ENCODE data around the gene SPDYE17. TPM values are rescaled to one million over a fixed set of nuclear protein-coding genes. Genes with fewer than 3 reads are reported as not detected.
"Not testable (repeated sequence)": the region's sequence is repeated elsewhere in the genome, so short reads cannot be mapped to it uniquely, and the experiment has no call there.

Gene SPDYE17
- total and polyA plus RNA-seq, 2 of the 4 experiments (the other 2 are of a cell fraction): not detected

- in situ Hi-C loops (cut with MboI; ENCODE audit: low sequenced_read_pairs); H3K9ac ChIP-seq (ENCODE audit: low read depth, low read length); CTCF ChIA-PET; H3K4me2 ChIP-seq (ENCODE audit: low read depth, low read length); H2BK5ac ChIP-seq (ENCODE audit: low read depth, low read length, poor library complexity, severe bottlenecking); H2BK20ac ChIP-seq (ENCODE audit: low read depth, low read length); POLR2A ChIA-PET (ENCODE audit: unreplicated experiment); DNase-seq; H2AK5ac ChIP-seq (ENCODE audit: low read depth, low read length); H3K4me1 ChIP-seq (ENCODE audit: control insufficient read depth, insufficient read depth, low read length); H3K27ac ChIP-seq (ENCODE audit: insufficient read depth, low read length); H3K23ac ChIP-seq (ENCODE audit: low read depth, low read length); H2BK120ac ChIP-seq (ENCODE audit: low read depth, low read length); H4K8ac ChIP-seq (ENCODE audit: low read depth in 2 of 2, low read length in 2 of 2); H3K18ac ChIP-seq (ENCODE audit: low read depth, low read length); H2AK9ac ChIP-seq (replicated peaks; ENCODE audit: low read depth, low read length, poor library complexity); intact Hi-C loops (cut with micrococcal nuclease); H3K14ac ChIP-seq (replicated peaks; ENCODE audit: low read depth, low read length); H2AFZ ChIP-seq (replicated peaks; ENCODE audit: low read length, poor library complexity); H3K4me3 ChIP-seq (ENCODE audit: insufficient read depth, low read depth, low read length); ATAC-seq (ENCODE audit: low read depth); H3K56ac ChIP-seq (ENCODE audit: extremely low read depth, insufficient read depth, low read length); H3K27me3 ChIP-seq (ENCODE audit: control insufficient read depth, insufficient read depth, low read length); dilution Hi-C loops (cut with HindIII; ENCODE audit: low sequenced_read_pairs, unreplicated experiment); H3K36me3 ChIP-seq (ENCODE audit: control insufficient read depth, insufficient read depth, low read length); H4K91ac ChIP-seq (ENCODE audit: insufficient read depth, low read depth, low read length); H4K5ac ChIP-seq (ENCODE audit: low read depth, low read length); H3K9me3 ChIP-seq (ENCODE audit: control insufficient read depth, insufficient read depth, low read length); BruUV-seq (replicated peaks); H3K4ac ChIP-seq (ENCODE audit: low read depth, low read length); H2BK15ac ChIP-seq (ENCODE audit: low read depth, low read length); H3K9me1 ChIP-seq (ENCODE audit: insufficient read depth, low read length): not testable (repeated sequence)
- WGBS, 2 experiments (ENCODE audit: extremely low coverage in 2 of 2, insufficient read length in 1 of 2): no CpG with 5 or more reads among the region's 15 CpGs
- Histone ChIP-seq H4K20me1 (ENCODE audit: insufficient read depth, low read length) (peaks cover 10% of the 10 kb centered on the region; the same call in 1 of the 2 replicates), H3K79me1 (ENCODE audit: low read depth in 1 of 2, low read length in 2 of 2) (peaks cover 8 to 14% of the 10 kb centered on the region in 2 experiments)
Observed at GRCh38 chr7:77002104-77002503, 30.1 kb downstream of the SPDYE17 start.

GRCh38 chr7:76999474-77000107 lies 32.6 kb downstream of the SPDYE17 start:
- H3K4ac ChIP-seq (ENCODE audit: low read depth, low read length); H3K18ac ChIP-seq (ENCODE audit: low read depth, low read length); H3K4me1 ChIP-seq (ENCODE audit: control insufficient read depth, insufficient read depth, low read length); ATAC-seq (ENCODE audit: low read depth); H3K9me3 ChIP-seq (ENCODE audit: control insufficient read depth, insufficient read depth, low read length); H3K56ac ChIP-seq (ENCODE audit: extremely low read depth, insufficient read depth, low read length); H3K9ac ChIP-seq (ENCODE audit: low read depth, low read length); H3K27me3 ChIP-seq (ENCODE audit: control insufficient read depth, insufficient read depth, low read length); H2AK9ac ChIP-seq (replicated peaks; ENCODE audit: low read depth, low read length, poor library complexity); H4K8ac ChIP-seq (ENCODE audit: low read depth in 2 of 2, low read length in 2 of 2); POLR2A ChIA-PET (ENCODE audit: unreplicated experiment); H3K36me3 ChIP-seq (ENCODE audit: control insufficient read depth, insufficient read depth, low read length); H4K91ac ChIP-seq (ENCODE audit: insufficient read depth, low read depth, low read length); H2BK20ac ChIP-seq (ENCODE audit: low read depth, low read length); CTCF ChIA-PET; H4K5ac ChIP-seq (ENCODE audit: low read depth, low read length); H2AK5ac ChIP-seq (ENCODE audit: low read depth, low read length); H3K9me1 ChIP-seq (ENCODE audit: insufficient read depth, low read length); in situ Hi-C loops (cut with MboI; ENCODE audit: low sequenced_read_pairs); H2BK5ac ChIP-seq (ENCODE audit: low read depth, low read length, poor library complexity, severe bottlenecking); DNase-seq; H3K23ac ChIP-seq (ENCODE audit: low read depth, low read length); H3K14ac ChIP-seq (replicated peaks; ENCODE audit: low read depth, low read length); H2BK15ac ChIP-seq (ENCODE audit: low read depth, low read length); H3K27ac ChIP-seq (ENCODE audit: insufficient read depth, low read length); intact Hi-C loops (cut with micrococcal nuclease); H2AFZ ChIP-seq (replicated peaks; ENCODE audit: low read length, poor library complexity); BruUV-seq (replicated peaks); H3K4me2 ChIP-seq (ENCODE audit: low read depth, low read length); H3K4me3 ChIP-seq (ENCODE audit: insufficient read depth, low read depth, low read length); dilution Hi-C loops (cut with HindIII; ENCODE audit: low sequenced_read_pairs, unreplicated experiment); H2BK120ac ChIP-seq (ENCODE audit: low read depth, low read length): not testable (repeated sequence)
- WGBS, 2 experiments (ENCODE audit: extremely low coverage in 2 of 2, insufficient read length in 1 of 2): no CpG with 5 or more reads among the region's 37 CpGs
- Histone ChIP-seq H3K79me1 (ENCODE audit: low read depth in 1 of 2, low read length in 2 of 2) (peaks cover 8 to 15% of the 10 kb centered on the region in 2 experiments), H4K20me1 (ENCODE audit: insufficient read depth, low read length) (peaks cover 10% of the 10 kb centered on the region; the same call in 1 of the 2 replicates)

All from IMR-90 (cell line).